Vagina (tissue), 2 donors: ENCODE measurements around the gene ZNF763. TPM values are rescaled to one million over a fixed set of nuclear protein-coding genes. Genes with fewer than 3 reads are reported as not detected.
"Not testable (repeated sequence)": the region's sequence is repeated elsewhere in the genome, so short reads cannot be mapped to it uniquely, and the experiment has no call there.

Source experiments
- DNase-seq, 2 donors: peaks; one replicate each; pipeline ENCODE4 v3.0.0-alpha.2; 2017; ENCODE audit errors: extremely low spot score in 2 of 2
- H3K27ac ChIP-seq: fragments of 200-600 bp; sonication (generic); one replicate; pipeline ENCODE4 v1.5.1; 2019
- H3K27me3 ChIP-seq: fragments of 200-600 bp; sonication (generic); one replicate; pipeline ENCODE4 v1.5.1; 2019
- H3K36me3 ChIP-seq, 2 donors: fragments of 200-600 bp; sonication (generic); one replicate each; pipeline ENCODE4 v1.5.1; 2017 to 2019
- H3K4me1 ChIP-seq: fragments of 200-600 bp; sonication (generic); one replicate; pipeline ENCODE4 v1.5.1; 2019
- H3K4me3 ChIP-seq, 2 donors: fragments of 200-600 bp; sonication (generic); 1 replicate in 1 of 2; 2 replicates in 1 of 2; pipeline ENCODE4 v1.5.1; 2016 to 2019
- H3K9me3 ChIP-seq: fragments of 200-600 bp; sonication (generic); one replicate; pipeline ENCODE4 v1.5.1; 2019
- CTCF ChIP-seq, 3 experiments: fragments of 450-650 bp in 2 of 3; fragments of 200-600 bp in 1 of 3; sonication (generic) in 1 of 3; IDR thresholded peaks; one replicate each; pipeline ENCODE4 v1.5.1; 2017 to 2019; ENCODE audit warnings: antibody characterized with exemption in 3 of 3, mild to moderate bottlenecking in 2 of 3, moderate library complexity in 2 of 3
- POLR2A ChIP-seq, 2 donors: fragments of 450-650 bp; IDR thresholded peaks; one replicate each; pipeline ENCODE4 v1.6.1; 2017; ENCODE audit warnings: antibody characterized with exemption in 2 of 2, mild to moderate bottlenecking in 2 of 2, moderate library complexity in 2 of 2
- POLR2AphosphoS5 ChIP-seq, 2 donors: sonication (generic); formaldehyde crosslinking; IDR thresholded peaks; one replicate each; pipeline ENCODE4 v1.9.0; 2017; ENCODE audit warnings: antibody characterized with exemption in 2 of 2, mild to moderate bottlenecking in 2 of 2, low read depth in 1 of 2; ENCODE audit not compliant: insufficient read depth in 1 of 2
- intact Hi-C: fragments of 100-400 bp; cut with DNase I; formaldehyde crosslinking; loops from one replicate; pipeline ENCODE4 v1.15.1; 2023
- total RNA-seq: library from RNA; depleted of rRNA; stranded (reverse); fragments of >200 nt; gene quantifications from one replicate; pipeline ENCODE4 v1.2.3, GENCODE V29; 2016

Gene ZNF763
- total RNA-seq, 1 donor from 2014 or later, result 2.9 TPM

- no peaks in the 10 kb centered on the region for H3K27me3 ChIP-seq
- TF ChIP-seq POLR2A (IDR thresholded peaks at IDR 0.05) (no peak), POLR2AphosphoS5 (IDR thresholded peaks at IDR 0.05; ENCODE audit: insufficient read depth in 1 of 2, low read depth in 1 of 2) (no peak), CTCF (IDR thresholded peaks at IDR 0.05) (no peak)
- peaks cover 0 to 81% of the 10 kb centered on the region in 2 donors for H3K36me3 ChIP-seq
- no peak overlapping the region for H3K4me3 ChIP-seq
- no peak for DNase-seq
- intact Hi-C loops, result no loop called here
- H3K4me1 ChIP-seq, result no peaks in the 10 kb centered on the region
- H3K27ac ChIP-seq, result no peak overlapping the region
- peaks cover 83% of the 10 kb centered on the region for H3K9me3 ChIP-seq
These were observed 22.1 kb upstream of the ZNF763 start for GRCh38 chr19:11942843-11943108.

GRCh38 chr19:11944656-11945055, 20.2 kb upstream of the ZNF763 start:
- Histone ChIP-seq H3K4me3 (no peak overlapping the region), H3K36me3 (peaks cover 0 to 97% of the 10 kb centered on the region in 2 donors), H3K27ac (no peak overlapping the region), H3K4me1 (no peaks in the 10 kb centered on the region), H3K9me3 (peaks cover 95% of the 10 kb centered on the region), H3K27me3 (no peaks in the 10 kb centered on the region)
- no peak for DNase-seq
- intact Hi-C loops, result no loop called here
- TF ChIP-seq POLR2AphosphoS5 (IDR thresholded peaks at IDR 0.05; ENCODE audit: insufficient read depth in 1 of 2, low read depth in 1 of 2), result no peak
- TF ChIP-seq CTCF (IDR thresholded peaks at IDR 0.05), result no peak
- no peak for TF ChIP-seq POLR2A (IDR thresholded peaks at IDR 0.05)

- peaks cover 94% of the 10 kb centered on the region for H3K9me3 ChIP-seq
- H3K4me3 ChIP-seq, result no peak overlapping the region
- no peaks in the 10 kb centered on the region for H3K27me3 ChIP-seq
- intact Hi-C loops, result no loop called here
- no peak for DNase-seq
- no peaks in the 10 kb centered on the region for H3K4me1 ChIP-seq
- peaks cover 0 to 84% of the 10 kb centered on the region in 2 donors for H3K36me3 ChIP-seq
- TF ChIP-seq POLR2A (IDR thresholded peaks at IDR 0.05), result no peak
- TF ChIP-seq CTCF (IDR thresholded peaks at IDR 0.05), result no peak
- TF ChIP-seq POLR2AphosphoS5 (IDR thresholded peaks at IDR 0.05; ENCODE audit: insufficient read depth in 1 of 2, low read depth in 1 of 2), result no peak
- H3K27ac ChIP-seq, result no peak overlapping the region
These were observed 16.2 kb upstream of the ZNF763 start for GRCh38 chr19:11948646-11949045.

GRCh38 chr19:11949201-11949600, 15.6 kb upstream of the ZNF763 start:
- peaks cover 0 to 78% of the 10 kb centered on the region in 2 donors for H3K36me3 ChIP-seq

GRCh38 chr19:11949614-11950080, 15.2 kb upstream of the ZNF763 start:
- DNase-seq, H3K27me3 ChIP-seq, H3K27ac ChIP-seq, intact Hi-C loops, H3K4me3 ChIP-seq, H3K4me1 ChIP-seq: not testable (repeated sequence)
- H3K9me3 ChIP-seq, result peaks cover 92% of the 10 kb centered on the region
- peaks cover 0 to 74% of the 10 kb centered on the region in 2 donors for H3K36me3 ChIP-seq

More at GRCh38 chr19:11949201-11949600, 15.6 kb upstream of the ZNF763 start:
- DNase-seq, result no peak
- Histone ChIP-seq H3K27me3 (no peaks in the 10 kb centered on the region), H3K4me3 (no peak overlapping the region), H3K4me1 (no peaks in the 10 kb centered on the region), H3K9me3 (peaks cover 93% of the 10 kb centered on the region), H3K27ac (no peak overlapping the region)
- intact Hi-C loops, result no loop called here
- no peak for TF ChIP-seq CTCF (IDR thresholded peaks at IDR 0.05)
- TF ChIP-seq POLR2AphosphoS5 (IDR thresholded peaks at IDR 0.05; ENCODE audit: insufficient read depth in 1 of 2, low read depth in 1 of 2), result no peak
- no peak for TF ChIP-seq POLR2A (IDR thresholded peaks at IDR 0.05)

DNA sequence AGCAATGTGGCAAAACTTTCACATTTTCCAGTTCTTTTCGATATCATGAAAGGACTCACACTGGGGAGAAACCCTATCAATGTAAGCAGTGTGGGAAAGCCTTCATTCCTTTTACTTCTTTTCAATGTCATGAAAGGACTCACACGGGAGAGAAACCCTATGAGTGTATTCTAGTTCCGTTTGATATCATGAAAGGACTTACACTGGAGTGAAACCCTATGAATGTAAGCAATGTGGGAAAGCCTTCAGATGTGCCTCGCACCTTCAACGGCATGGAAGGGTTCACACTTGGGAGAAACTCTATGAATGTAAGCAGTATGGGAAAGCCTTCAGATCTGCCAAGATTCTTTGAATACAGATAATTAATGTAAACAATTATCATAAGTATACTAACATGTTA, 14.5 kb upstream of the ZNF763 start:
- peaks cover 0 to 68% of the 10 kb centered on the region in 2 donors for H3K36me3 ChIP-seq
- no peak for DNase-seq
- intact Hi-C loops, result no loop called here

More for the DNA sequence above, 14.5 kb upstream of the ZNF763 start:
- Histone ChIP-seq H3K4me1 (no peaks in the 10 kb centered on the region), H3K9me3 (peaks cover 91% of the 10 kb centered on the region), H3K27ac (no peak overlapping the region), H3K4me3 (no peak overlapping the region), H3K27me3 (no peaks in the 10 kb centered on the region)
- TF ChIP-seq CTCF (IDR thresholded peaks at IDR 0.05) (no peak), POLR2A (IDR thresholded peaks at IDR 0.05) (no peak), POLR2AphosphoS5 (IDR thresholded peaks at IDR 0.05; ENCODE audit: insufficient read depth in 1 of 2, low read depth in 1 of 2) (no peak)
